ENCODE data around the gene FBLIM1.
"Not testable (repeated sequence)": the region's sequence is repeated elsewhere in the genome, so short reads cannot be mapped to it uniquely, and the experiment has no call there.

Gene FBLIM1

DNA sequence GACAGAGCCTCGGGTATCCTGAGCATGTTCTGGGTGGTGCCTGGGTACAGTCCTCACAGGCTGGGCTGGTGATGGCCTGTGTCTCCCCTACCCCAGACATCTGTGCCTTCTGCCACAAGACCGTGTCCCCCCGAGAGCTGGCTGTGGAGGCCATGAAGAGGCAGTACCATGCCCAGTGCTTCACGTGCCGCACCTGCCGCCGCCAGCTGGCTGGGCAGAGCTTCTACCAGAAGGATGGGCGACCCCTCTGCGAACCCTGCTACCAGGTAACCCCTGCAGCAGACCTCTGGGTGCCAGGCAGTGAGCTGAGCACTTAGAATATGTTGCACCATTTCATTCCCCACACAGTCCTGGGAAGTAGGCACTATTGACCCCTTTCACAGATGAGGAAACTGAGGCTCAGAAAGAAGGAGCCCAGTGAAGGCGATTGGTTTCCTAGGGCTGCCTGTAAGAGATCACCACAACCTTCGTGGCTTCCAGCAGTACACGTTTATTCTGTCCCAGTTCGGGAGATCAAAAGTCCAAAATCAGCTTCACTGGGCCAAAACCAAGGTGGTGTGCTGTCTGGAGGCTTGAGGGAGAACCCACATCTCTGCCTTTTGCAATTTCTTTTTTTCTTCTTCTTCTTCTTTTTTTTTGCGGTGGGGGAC, 11.8 kb downstream of the FBLIM1 start:
- DNase-seq = no peak

DNA sequence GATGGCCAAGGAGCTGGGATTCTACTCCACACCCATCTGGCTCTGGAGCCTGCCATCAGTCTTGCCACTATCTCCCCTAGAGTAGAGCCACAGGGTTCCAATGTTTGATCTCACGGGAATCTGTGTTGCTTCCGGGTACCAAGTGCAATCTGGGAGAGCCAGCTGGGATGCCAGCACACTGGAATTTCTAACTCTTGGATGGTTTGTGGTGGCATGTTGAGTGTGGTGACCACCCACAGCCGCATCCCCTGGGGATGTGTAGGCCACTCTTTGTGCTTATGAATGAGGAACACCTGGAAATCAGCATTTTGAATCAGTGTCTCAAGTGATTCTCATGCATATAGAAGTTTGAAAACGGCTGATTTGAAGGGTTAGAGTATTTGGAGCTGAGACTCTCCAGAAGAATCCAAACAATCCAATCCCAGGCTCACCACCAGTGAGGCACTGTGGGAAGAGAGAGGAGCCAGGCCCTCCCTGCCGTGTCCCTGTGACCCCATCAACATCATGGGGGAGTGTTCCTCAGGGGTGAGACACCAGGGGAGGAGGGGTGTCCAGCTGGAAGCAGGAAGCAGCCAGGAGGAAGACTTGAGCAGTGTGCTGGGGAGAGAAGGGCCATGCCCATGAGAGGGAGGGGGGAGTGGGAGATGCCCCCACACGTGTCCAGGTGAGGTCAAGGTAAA, 13.4 kb downstream of the FBLIM1 start:
- no peak for DNase-seq

DNA sequence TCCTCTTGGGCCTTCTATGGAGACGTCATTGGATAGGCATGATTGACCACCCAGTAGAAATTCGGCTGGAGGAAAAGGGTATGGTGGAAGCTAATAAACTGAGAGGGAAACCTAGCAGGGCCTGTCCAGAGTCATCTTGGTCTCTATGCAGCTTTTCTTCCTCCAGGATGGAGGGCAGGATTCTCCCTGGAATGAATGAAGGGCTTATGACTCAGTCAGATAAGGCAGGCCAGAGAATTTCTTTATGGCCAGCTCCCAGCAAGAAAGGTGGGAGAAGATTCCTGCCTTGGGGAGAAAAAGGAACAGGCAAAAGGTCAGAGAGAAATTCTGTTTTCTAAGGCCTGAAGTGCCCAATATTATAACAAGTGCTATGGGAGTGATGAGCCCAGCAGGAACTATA, 17.1 kb downstream of the FBLIM1 start:
- no peak for DNase-seq

DNA sequence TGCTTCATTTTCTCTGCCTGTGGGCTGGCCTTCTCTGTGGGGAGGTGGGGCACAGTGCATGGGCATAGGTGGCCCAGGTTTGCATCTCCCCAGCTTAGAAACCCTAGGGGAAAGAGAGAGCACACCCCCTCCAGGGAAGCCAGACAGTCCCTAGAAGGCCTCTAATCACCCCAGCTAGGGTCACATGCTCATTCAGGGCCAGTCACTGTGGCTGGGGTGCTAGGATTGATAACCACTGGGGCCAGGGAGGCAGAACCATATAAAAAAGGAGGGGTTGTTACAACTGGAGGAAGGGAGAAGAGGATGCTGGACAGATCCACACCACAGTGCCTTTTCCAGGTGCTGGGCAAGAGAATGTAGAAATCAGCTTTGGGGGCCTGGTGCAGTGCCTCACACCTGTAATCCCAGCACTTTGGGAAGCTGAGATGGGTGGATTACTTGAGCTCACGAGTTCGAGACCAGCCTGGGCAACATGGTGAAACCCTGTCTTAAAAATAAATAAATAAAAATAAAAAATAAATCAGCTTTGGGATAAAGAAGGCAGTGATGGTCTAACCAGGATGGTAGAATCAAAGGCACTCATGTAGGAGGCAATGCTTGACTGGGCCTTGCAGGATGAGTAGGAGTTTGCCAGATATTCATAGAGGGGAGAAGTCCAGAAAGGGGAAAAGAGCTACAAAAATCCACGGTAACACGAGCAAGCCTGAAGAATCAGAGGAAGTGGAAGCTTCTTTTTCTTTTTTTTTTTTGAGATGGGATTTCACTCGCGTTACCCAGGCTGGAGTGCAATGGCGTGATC, 19.5 kb downstream of the FBLIM1 start:
- no peak for DNase-seq

DNA sequence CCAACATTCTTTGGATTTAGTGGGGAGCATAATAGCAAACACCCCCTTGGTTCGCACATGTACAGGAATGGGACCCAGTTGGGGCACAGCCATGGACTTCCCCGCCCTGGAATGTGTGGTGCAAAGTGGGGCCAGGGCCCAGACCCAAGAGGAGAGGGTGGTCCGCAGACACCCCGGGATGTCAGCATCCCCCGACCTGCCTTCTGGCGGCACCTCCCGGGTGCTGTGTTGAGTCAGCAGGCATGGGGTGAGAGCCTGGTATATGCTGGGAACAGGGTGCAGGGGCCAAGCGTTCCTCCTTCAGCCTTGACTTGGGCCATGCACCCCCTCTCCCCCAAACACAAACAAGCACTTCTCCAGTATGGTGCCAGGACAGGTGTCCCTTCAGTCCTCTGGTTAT, 27.1 kb downstream of the FBLIM1 start:
- no peak for DNase-seq

DNA sequence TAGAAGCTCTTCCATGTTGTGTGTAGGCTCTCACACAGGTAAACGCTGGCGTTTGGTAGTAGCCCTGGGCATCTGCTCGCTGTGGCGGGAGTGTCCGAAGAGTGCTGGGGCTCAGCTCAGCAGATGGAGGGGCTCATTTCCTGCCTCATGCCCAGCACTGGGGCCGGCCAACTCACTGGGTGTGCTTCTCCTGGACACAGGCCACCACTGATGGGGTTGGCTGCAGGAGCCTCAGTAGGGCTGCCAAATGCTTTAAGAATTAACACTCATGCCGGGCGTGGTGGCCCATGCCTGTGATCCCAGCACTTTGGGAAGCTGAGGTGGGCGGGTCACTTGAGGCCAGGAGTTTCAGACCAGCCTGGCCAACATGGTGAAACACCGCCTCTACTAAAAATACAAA, 28.0 kb downstream of the FBLIM1 start:
- DNase-seq = no peak

DNA sequence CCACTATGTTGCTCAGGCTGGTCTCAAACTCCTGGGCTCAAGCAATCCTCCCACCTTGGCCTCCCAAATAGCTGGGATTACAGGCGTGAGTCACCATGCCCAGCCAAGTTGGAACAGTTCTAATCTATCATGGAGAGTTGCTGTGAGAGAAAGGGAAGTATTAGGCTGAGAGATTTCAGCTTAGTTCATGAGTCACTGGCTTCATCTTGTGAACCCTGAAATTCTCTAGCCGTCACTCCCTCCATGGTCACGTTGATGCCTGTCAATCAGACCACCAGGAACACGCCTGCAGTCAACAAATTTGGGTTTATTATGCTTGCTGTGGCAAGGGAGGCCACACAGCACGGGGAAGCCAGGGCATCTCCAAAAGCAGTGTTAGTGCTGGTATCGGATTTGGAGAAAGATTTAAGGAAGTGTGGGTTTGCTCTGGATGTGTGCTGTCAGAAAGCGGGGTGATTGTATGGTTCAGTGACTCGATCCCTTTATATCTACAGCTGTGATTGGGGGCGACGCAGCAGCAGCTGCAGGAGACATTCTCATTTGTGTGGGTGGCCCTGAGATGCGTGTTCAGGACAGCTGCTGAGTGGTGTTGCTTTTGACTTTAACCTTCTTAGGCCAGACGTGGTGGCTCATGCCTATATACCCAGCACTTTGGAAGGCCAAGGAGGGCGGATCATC, 30.2 kb downstream of the FBLIM1 start:
- no peak for DNase-seq

DNA sequence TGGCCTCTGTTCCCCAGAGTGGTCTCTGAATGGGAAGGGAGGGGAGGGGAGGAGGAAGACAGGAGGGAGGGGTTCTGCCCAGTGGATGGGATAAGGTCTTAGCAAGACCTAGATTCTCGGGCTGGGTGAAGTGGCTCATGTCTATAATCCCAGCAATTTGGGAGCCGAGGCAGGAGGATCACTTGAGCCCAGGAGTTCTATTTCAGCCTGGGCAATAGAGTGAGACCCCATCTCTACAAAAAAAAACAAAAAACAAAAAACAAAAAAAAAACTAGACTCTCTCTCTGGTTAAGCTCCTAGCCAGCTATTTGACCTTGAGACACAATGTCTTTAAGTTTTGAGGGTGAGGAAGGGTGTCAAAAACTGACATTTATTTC, 37.5 kb downstream of the FBLIM1 start:
- no peak for DNase-seq

DNA sequence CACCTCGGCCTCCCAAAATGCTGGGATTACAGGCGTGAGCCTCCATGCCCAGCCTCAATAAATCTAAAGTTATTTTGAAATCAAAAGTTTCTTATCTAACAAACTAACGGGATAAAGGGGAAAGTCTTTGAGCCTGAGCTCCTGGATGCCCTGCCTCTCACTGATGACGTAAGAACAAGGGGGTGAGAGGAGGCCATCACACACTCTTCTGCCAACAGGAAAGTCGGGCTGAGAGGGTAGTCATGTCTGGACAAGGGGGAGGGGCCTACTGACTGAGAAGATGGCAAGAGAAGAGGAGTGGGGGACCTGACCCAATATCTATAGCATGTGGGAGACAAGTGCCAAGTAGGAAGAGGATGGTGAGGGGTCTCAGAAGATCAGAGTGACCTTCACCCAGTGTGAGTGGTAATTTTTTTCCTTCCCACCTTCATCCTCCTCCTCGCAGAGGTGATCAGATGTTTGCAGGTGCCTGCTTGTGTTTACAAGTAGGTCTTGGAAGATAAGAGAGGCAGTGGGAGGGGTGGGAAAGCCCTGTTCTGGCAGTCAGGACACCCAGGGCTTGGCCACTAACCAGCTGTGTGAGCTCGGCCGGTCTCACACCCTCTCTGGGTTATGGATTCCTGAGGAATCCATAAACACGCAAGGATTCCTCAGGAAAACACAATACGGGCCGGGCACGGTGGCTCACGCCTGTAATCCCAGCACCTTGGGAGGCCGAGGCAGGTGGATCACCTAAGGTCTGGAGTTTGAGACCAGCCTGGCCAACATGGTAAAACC, 39.2 kb downstream of the FBLIM1 start:
- no peak for DNase-seq

DNA sequence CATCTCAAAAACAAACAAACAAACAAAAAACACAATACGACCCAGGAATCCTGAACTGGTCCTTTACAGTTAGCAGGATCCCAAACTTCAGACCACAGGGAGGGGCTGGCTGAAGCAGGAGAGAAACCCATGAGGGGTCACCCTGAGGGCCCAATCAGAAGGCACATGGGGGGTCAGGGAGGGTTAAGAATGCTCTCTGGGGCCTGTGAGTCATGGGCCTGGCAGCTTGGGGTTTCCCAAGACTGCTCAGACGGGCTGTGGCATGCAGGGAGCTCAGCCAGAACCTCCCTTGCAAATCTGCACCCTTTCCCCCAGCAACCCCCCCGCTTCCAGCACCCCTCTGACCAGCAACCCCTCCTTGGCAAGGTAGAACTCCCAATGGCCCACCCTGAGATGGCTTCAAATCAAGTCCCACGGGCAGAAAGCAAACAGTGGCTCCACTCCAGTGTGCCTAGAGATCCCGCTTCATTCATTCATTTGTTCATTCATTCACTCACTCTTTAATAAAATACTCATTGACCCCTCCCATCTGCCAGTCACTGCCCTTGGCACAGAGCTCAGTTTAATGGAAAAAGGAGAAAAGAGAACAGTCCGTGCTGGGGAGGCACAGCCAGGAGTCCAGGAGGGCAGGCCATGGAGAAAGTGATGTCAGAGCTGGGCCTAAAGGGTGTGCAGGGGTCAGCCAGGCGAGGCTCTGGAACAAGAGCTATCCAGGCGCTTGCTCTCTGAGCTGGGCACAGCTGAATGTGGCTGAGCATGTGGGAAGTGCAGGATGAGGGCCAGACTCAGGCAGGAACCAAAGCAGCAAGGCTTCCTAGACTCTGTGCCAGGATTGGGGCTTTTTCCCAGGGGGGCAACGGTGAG, 40.6 kb downstream of the FBLIM1 start:
- DNase-seq = no peak

DNA sequence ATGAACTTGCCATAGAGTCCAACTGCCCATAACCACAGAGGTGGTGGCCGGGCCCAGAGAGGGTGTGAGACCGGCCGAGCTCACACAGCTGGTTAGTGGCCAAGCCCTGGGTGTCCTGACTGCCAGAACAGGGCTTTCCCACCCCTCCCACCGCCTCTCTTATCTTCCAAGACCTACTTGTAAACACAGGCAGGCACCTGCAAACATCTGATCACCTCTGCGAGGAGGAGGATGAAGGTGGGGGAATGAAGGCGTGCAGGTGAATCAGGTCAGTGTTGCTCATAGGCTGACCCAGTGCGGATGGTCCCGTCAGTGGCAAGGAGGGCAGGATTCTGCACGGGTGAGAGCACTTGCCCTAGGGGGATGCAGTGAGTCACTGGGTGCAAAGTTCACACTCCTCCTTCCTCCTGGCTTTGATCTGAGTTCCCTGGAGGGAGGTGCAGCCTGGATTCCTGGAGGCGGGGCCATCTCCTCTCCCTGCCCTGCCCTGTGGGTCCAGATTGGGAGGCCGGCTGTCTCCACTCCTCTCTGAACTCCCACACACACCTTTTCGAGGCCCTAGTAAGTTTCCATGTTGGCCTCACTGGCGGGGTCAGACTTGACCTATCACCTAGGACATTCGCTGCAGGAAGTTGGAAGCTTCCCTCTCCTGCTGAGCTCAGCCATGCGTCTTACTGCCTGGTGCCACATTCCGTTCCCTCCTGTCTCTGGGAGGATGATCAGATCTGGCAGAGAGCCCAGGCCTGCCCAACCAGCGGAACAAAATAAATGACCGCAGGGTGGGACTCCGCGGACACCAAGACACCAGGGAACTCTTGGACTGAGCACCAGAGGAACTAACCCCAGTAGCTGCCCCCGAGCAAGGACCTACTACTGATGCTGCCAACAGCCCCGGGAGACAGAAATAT, 41.6 kb downstream of the FBLIM1 start:
- no peak for DNase-seq

DNA sequence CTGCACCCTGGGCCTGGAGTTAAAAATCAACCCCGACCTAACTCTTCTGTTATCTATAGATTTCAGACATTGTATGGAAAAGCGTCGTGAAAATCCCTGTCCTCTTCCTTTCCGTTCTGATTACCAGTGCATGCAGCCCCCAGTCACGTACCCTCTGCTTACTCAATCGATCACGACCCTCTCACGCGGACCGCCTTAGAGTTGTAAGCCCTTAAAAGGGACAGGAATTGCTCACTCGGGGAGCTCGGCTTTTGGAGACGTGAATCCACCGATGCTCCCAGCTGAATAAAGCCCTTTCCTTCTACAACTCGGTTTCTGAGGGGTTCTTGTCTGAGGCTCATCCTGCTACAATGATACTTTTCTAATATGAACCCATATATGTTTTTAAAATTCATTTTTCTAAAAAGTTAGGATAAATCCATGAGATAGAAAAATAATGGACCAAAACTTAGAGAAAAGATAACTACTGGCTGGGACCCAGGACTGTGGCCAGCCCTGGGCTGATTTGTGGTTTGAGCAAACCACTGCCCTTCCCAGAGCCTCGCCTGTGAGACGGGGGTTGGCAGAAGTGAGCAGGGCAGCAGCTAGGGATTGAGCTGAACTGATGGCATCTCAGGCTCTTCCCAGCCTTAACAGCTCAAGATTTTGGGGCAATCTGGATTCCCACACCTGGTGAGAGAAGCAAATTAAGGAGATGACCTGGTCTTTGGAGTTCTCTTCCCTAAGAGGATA, 43.8 kb downstream of the FBLIM1 start:
- DNase-seq = no peak

DNA sequence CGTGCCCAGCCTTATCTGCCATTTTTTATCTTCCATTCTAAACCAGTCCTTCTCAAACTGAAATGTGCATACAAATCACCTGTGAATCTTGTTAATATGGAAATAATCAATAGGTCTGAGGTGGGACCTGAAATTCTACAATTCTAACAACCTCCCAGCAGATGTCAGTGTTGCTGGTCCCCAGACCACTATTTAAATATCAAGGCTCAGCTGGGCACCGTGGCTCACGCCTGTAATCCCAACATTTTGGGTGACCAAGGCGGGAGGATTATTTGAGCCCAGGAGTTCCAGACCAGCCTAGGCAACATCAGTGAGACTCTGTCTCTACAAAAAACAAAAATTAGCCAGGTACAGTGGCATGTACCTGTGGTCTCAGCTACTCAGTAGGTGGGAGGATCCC, 44.8 kb downstream of the FBLIM1 start:
- no peak for DNase-seq

DNA sequence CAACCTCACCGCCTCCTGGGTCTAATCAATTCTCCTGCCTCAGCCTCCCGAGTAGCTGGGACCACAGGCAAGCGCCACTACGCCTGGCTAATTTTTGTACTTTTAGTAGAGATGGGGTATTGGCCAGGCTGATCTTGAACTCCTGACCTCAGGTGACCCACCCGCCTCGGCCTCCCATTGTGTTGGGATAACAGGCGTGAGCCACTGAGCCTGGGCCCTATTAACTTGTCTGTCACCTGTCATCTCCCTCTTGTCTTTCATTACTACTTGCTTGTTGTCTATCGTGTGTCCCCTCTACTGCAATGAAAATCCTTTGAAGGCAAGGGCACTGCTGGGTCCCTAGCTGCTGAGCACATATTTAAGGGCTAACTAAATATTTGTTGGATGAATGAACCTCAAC, 45.5 kb downstream of the FBLIM1 start:
- DNase-seq = no peak

DNA sequence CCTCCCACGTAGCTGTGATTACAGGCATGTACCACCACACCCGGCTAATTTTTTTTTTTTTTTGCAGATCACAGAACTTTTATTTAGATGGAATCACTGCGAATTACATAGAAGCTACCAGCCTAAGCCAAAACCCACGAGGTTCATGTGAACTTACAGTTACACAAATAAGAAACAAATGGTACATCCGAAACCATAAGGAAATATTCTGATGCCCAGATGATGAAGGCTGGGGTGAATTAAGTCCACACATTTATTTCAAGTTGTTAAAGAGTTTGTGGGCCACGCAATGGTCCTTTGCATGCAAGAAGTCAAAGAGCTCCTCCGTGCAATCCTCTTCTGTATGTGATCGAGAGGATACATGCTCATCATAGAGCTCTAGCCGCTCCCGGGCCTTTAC, 48.5 kb downstream of the FBLIM1 start:
- DNase-seq = no peak

DNA sequence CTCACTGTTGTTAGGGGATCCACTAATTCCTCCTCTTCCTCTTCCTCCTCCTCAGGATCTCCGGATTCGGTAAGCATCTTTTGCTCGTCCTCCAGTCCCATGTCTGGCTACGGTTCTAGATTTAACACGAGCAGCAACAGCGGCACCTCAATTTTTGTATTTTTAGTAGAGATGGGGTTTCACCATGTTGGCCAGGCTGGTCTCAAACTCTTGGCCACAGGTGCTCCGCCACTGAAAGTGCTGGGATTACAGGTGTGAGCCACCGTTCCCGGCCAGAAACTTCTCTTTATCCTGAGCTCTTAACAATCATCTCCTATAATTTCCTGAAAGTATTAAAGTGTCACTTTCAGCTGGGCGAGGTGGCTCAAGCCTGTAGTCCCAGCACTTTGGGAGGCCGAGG, 49.0 kb downstream of the FBLIM1 start, which contains the start of gene UQCRHL:
TSS of gene UQCRHL (minus strand) at position 101 of the 400 bp plus-strand sequence. CDS start at position 101, 0 bp downstream.
- DNase-seq = not testable (repeated sequence)

DNA sequence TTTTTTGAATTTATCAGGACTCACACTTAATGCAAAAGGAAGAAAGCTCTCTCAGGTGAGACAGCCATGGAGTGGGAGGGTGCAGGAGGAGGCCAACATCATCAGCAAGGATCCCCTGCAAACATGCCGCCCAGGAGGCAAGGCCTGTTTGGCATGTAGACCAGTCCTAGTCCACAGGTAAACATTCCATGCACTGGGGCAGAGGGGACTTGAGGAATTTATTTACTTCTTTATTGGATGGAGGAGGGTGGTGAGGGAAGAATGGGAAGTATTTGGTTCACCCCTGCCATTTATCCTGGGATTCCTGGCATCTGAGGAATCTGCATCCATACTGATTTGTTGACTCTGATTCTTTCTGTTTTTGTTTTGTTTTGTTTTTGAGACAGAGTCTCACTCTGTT, 50.4 kb downstream of the FBLIM1 start:
- DNase-seq = no peak

DNA sequence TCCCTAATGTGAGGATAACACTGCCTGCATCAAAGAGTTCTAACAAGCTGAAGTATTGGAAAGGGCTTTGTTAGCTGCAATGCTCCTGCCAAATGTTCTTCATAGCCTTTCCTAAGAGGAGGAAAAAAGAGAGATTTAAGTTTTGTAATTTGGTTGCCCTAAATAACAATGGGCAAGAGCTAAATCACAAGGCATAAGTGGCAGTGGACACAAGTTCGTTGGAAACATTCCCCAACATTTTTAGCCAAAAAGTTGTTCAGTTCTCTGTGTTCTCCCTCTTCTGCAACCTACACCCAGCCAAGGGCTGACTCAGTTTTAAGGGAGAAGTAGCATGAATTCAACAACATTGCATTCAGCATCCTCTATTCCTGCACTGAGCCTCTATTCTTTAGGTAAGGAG, 51.5 kb downstream of the FBLIM1 start:
- no peak for DNase-seq

DNA sequence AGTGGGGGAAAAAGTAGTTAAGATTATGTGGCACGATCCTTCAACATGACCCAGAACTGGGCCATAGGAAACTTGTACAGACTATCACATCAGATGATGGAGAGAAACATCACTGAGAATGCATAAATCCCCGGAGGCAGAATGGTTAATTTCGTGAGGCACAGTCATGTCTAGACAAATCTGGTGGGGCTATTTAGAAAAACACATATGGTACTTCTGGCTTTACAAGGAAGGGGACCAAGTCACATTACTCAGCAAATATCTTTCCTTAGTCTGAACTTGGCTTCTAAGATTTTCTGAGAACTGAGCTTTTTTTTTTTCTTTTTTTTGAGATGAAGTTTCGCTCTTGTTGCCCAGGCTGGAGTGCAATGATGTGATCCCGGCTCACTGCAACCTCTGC, 58.1 kb downstream of the FBLIM1 start:
- no peak for DNase-seq

DNA sequence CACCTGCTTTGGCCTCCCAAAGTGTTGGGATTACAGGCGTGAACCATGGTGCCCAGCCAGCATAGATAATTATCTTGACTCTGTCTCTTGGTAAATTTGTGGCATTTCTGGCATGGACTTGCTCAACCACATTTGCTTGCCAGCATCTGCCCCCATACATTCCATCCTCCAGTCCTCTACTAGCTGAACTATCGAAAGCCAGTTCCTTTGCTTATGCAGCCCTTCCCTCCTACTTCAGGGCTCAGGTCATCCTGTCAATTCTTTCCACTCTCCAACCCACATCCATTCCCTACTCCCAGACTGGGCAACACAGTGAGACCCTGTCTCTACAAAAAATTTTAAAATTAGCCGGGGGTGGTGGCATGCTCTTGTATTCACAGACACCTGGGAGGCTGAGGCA, 61.9 kb downstream of the FBLIM1 start:
- DNase-seq = no peak

Measured in DMS79 treated with DMSO at 0.1 percent for 48 hours (cell line).